Erythroblast (primary cell): ENCODE data around the gene MROH2B.

Experiments used
- DNase-seq, 2 experiments: peaks; one replicate each; lab custom pipeline; 2025; lab: John Stamatoyannopoulos, UW
- GATA1 ChIP-seq: IDR thresholded peaks from 2 replicates; pipeline ENCODE4 v1.6.1; 2011; ENCODE audit warnings: low read depth, mild to moderate bottlenecking, control low read depth, low read length, moderate library complexity
- POLR2A ChIP-seq: IDR thresholded peaks from 2 replicates; pipeline ENCODE4 v1.6.1; 2011; ENCODE audit warnings: mild to moderate bottlenecking, low read length

MROH2B gene

GRCh38 chr5:40972434-40972833 lies 98.7 kb downstream of the MROH2B start:
- TF ChIP-seq GATA1 (no peak), POLR2A (no peak)
- no peak for DNase-seq

GRCh38 chr5:40962207-40962955 lies 108.8 kb downstream of the MROH2B start:
- TF ChIP-seq GATA1 (no peak), POLR2A (no peak)
- no peak for DNase-seq

- no peak for DNase-seq
- TF ChIP-seq POLR2A (no peak), GATA1 (no peak)
These were observed 111.1 kb downstream of the MROH2B start for GRCh38 chr5:40960037-40960436.

GRCh38 chr5:40958811-40959210 lies 112.3 kb downstream of the MROH2B start:
- TF ChIP-seq POLR2A, result no peak
- no peak for TF ChIP-seq GATA1
- no peak for DNase-seq

- DNase-seq, result no peak
- TF ChIP-seq GATA1, result no peak
- no peak for TF ChIP-seq POLR2A
These were observed 114.1 kb downstream of the MROH2B start for GRCh38 chr5:40957048-40957447.

GRCh38 chr5:40955313-40955712 lies 115.8 kb downstream of the MROH2B start:
- no peak for DNase-seq
- TF ChIP-seq GATA1, result no peak
- no peak for TF ChIP-seq POLR2A
